T-helper 1 cell (primary cell): ENCODE data around the gene SLC13A4.
"Not testable (repeated sequence)": the region's sequence is repeated elsewhere in the genome, so short reads cannot be mapped to it uniquely, and the experiment has no call there.

ENCODE experiments used
- DNase-seq, 5 donors: peaks; one replicate each; pipeline ENCODE4 v3.0.0-alpha.2; 2012 to 2020

Gene SLC13A4

GRCh38 chr7:135747366-135747765 lies 19.4 kb upstream of the SLC13A4 start:
- no peak for DNase-seq

- no peak for DNase-seq
Observed at GRCh38 chr7:135745703-135746312, 17.8 kb upstream of the SLC13A4 start.

GRCh38 chr7:135744938-135745702 lies 17.1 kb upstream of the SLC13A4 start:
- DNase-seq: no peak

- no peak for DNase-seq
Observed at GRCh38 chr7:135743907-135744731, 16.1 kb upstream of the SLC13A4 start.

- no peak for DNase-seq
Observed at GRCh38 chr7:135742371-135742770, 14.4 kb upstream of the SLC13A4 start.

- DNase-seq: no peak
Observed at GRCh38 chr7:135741905-135742304, 13.9 kb upstream of the SLC13A4 start.

GRCh38 chr7:135740889-135741288 lies 12.9 kb upstream of the SLC13A4 start:
- DNase-seq: no peak

GRCh38 chr7:135737306-135737647 lies 9.3 kb upstream of the SLC13A4 start:
- not testable (repeated sequence) for DNase-seq

- DNase-seq: no peak
Observed at GRCh38 chr7:135736586-135737305, 8.8 kb upstream of the SLC13A4 start.

GRCh38 chr7:135734343-135734689 lies 6.3 kb upstream of the SLC13A4 start:
- DNase-seq: no peak

GRCh38 chr7:135733603-135734342 lies 5.8 kb upstream of the SLC13A4 start:
- DNase-seq: no peak

GRCh38 chr7:135731131-135731530 lies 3.1 kb upstream of the SLC13A4 start:
- DNase-seq: no peak

GRCh38 chr7:135729230-135729629 lies 1.2 kb upstream of the SLC13A4 start:
- DNase-seq: no peak

- DNase-seq: no peak
Observed at GRCh38 chr7:135726911-135727673, 894 bp downstream of the SLC13A4 start.

GRCh38 chr7:135726276-135726788 lies 1.7 kb downstream of the SLC13A4 start:
- no peak for DNase-seq

GRCh38 chr7:135723411-135723810 lies 4.6 kb downstream of the SLC13A4 start:
- no peak for DNase-seq

GRCh38 chr7:135721198-135721820 lies 6.7 kb downstream of the SLC13A4 start:
- DNase-seq: no peak

- no peak for DNase-seq
Observed at GRCh38 chr7:135719688-135720087, 8.3 kb downstream of the SLC13A4 start.

- no peak for DNase-seq
Observed at GRCh38 chr7:135718794-135719437, 9.1 kb downstream of the SLC13A4 start.

GRCh38 chr7:135718219-135718618 lies 9.8 kb downstream of the SLC13A4 start:
- no peak for DNase-seq
